Esophagus squamous epithelium (tissue), 4 donors: ENCODE data around the gene OGFOD3.

Source experiments
- CTCF ChIP-seq, 6 experiments: fragments of 450-650 bp in 4 of 6; fragments of 200-600 bp in 2 of 6; sonication (generic) in 2 of 6; IDR thresholded peaks; one replicate each; pipeline ENCODE4 v1.5.1; 2016 to 2019; ENCODE audit warnings: antibody characterized with exemption in 6 of 6, mild to moderate bottlenecking in 4 of 6, moderate library complexity in 4 of 6
- POLR2A ChIP-seq, 4 donors: fragments of 450-650 bp; IDR thresholded peaks; one replicate each; pipeline ENCODE4 v1.6.1; 2017; ENCODE audit warnings: antibody characterized with exemption in 4 of 4, mild to moderate bottlenecking in 4 of 4, moderate library complexity in 3 of 4

DNA sequence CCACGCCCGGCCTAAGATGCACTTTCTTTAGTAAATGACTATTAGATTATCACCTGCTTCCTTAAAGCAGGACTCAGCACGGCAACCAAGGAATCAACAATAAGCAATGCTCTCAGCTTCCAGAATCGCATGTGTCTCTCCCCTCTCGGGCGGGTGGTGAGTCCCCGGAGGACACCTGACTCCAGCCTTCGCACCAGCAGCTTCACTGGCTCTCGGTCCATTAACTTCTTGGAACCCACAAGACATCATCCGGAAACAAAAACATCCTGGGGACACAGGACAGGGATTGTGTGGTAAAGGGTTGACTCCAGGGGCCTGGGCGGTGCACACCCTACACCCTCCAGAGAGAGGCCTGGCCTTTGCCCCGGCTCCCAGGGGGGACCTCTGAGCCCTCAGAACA is 24.1 kb downstream of the OGFOD3 start:
- TF ChIP-seq CTCF (IDR thresholded peaks at IDR 0.05) = no peak
- TF ChIP-seq POLR2A (IDR thresholded peaks at IDR 0.05) = no peak
